ENCODE results near the gene SS18.

DNA sequence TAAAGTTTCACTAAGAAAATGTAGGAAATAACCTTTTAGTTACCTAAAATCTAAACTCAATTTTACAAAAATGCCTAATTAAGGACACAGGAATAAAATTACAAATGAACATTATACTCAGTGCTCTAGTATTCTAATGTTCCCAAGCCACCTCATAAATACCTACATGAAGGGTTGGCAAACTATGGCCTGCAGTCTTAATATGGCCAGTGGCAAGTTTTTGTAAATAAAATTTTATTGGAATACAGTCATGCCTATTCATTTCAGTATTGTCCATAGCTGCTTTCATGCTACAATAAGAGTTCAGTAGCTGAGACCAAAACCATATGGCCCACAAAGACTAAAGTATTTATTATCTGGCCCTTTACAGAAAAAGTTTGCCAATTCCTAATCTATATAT, 53.8 kb downstream of the SS18 start:
- TF ChIP-seq TAF1 (IDR thresholded peaks at IDR 0.05; ENCODE audit: borderline replicate concordance, insufficient read depth, low read length) (no peak), POLR2AphosphoS5 (IDR thresholded peaks at IDR 0.05; ENCODE audit: low read depth, low read length) (no peak), FOXP2 (optimal IDR thresholded peaks at IDR 0.05; ENCODE audit: borderline replicate concordance, extremely low read depth, extremely low read length, insufficient read depth) (no peak), SIN3A (IDR thresholded peaks at IDR 0.05; ENCODE audit: borderline replicate concordance, insufficient read depth, low read length) (no peak)
- TF ChIP-seq, protein P1, sequence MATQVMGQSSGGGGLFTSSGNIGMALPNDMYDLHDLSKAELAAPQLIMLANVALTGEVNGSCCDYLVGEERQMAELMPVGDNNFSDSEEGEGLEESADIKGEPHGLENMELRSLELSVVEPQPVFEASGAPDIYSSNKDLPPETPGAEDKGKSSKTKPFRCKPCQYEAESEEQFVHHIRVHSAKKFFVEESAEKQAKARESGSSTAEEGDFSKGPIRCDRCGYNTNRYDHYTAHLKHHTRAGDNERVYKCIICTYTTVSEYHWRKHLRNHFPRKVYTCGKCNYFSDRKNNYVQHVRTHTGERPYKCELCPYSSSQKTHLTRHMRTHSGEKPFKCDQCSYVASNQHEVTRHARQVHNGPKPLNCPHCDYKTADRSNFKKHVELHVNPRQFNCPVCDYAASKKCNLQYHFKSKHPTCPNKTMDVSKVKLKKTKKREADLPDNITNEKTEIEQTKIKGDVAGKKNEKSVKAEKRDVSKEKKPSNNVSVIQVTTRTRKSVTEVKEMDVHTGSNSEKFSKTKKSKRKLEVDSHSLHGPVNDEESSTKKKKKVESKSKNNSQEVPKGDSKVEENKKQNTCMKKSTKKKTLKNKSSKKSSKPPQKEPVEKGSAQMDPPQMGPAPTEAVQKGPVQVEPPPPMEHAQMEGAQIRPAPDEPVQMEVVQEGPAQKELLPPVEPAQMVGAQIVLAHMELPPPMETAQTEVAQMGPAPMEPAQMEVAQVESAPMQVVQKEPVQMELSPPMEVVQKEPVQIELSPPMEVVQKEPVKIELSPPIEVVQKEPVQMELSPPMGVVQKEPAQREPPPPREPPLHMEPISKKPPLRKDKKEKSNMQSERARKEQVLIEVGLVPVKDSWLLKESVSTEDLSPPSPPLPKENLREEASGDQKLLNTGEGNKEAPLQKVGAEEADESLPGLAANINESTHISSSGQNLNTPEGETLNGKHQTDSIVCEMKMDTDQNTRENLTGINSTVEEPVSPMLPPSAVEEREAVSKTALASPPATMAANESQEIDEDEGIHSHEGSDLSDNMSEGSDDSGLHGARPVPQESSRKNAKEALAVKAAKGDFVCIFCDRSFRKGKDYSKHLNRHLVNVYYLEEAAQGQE (IDR thresholded peaks at IDR 0.05; ENCODE audit: insufficient read depth in 1 of 2, low read depth in 2 of 2, low read length in 2 of 2) = no peak
